ENCODE results near the gene CLASRP. TPM values are rescaled to one million over a fixed set of nuclear protein-coding genes. Genes with fewer than 3 reads are reported as not detected.

Gene CLASRP
- total and polyA plus RNA-seq, 2 of the 8 experiments (the other 6 are each of a cell fraction or from before 2014, with no cell fraction given) = 22.3 to 71.7 TPM

DNA sequence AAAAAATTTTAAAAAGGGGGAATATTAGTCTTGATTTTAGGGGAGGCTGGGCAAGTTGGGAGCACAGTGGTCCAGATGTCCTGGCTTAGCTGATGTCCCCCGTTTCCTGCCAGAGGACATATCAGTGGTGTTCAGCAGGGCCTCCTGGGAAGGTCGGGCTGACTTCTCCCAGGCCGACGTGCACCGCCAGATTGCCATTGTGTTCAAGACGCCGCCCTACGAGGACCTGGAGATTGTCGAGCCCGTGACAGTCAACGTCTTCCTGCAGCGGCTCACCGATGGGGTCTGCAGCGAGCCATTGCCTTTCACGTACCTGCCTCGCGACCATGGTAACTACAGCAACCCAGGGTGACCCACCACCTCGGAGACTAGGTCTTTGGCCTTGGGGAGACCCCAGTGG is 6.4 kb upstream of the CLASRP start:
- no peak overlapping the region for H3K4ac ChIP-seq (replicated peaks; ENCODE audit: insufficient read length, low read depth, low read length)
- H2BK20ac ChIP-seq (ENCODE audit: low read length) = no peak overlapping the region
- no peak for FAIRE-seq
- H3K4me1 ChIP-seq (replicated peaks in 1 of 4; ENCODE audit: control insufficient read depth in 3 of 4, insufficient read depth in 4 of 4, low read length in 3 of 4) = no peaks in the 10 kb centered on the region
- POLR2A ChIA-PET (ENCODE audit: partially characterized antibody) = interaction anchor here (1.6 kb wide), 1 partner anchor 19 kb away, joined by 3 read pairs; no protein-coding TSS in a partner anchor
- no peaks in the 10 kb centered on the region for H3K23me2 ChIP-seq (ENCODE audit: low read depth, low read length)
- H3K27me3 ChIP-seq (replicated peaks in 1 of 4; ENCODE audit: control insufficient read depth in 3 of 4, extremely low read depth in 1 of 4, insufficient read depth in 3 of 4, low read length in 3 of 4) = no peaks in the 10 kb centered on the region
- no peak overlapping the region for H3K23ac ChIP-seq (ENCODE audit: insufficient read length)
- H4K8ac ChIP-seq (ENCODE audit: extremely low read depth, insufficient read depth, low read length) = no peak overlapping the region
- no peak overlapping the region for H3K27ac ChIP-seq (ENCODE audit: low read depth, low read length)
- no peaks in the 10 kb centered on the region for H3K9me3 ChIP-seq (ENCODE audit: insufficient read depth in 2 of 2, low read depth in 1 of 2, low read length in 1 of 2)
- no peak overlapping the region for H3K4me2 ChIP-seq (ENCODE audit: insufficient read depth in 1 of 2, low read depth in 2 of 2, low read length in 2 of 2)
- H3K56ac ChIP-seq (replicated peaks; ENCODE audit: insufficient read length, low read depth, low read length) = no peak overlapping the region
- H2AK5ac ChIP-seq (ENCODE audit: low read depth, low read length) = no peak overlapping the region
- no peak overlapping the region for H3K14ac ChIP-seq (ENCODE audit: insufficient read length)
- no peak overlapping the region for H2AFZ ChIP-seq (ENCODE audit: low read length)
- no peak overlapping the region for H2BK120ac ChIP-seq (replicated peaks; ENCODE audit: low read depth, low read length)
- no peak overlapping the region for H3K9ac ChIP-seq (replicated peaks in 1 of 4; ENCODE audit: extremely low read depth in 1 of 4, low read depth in 3 of 4, low read length in 3 of 4)
- H3K36me3 ChIP-seq (ENCODE audit: control insufficient read depth in 2 of 4, insufficient read depth in 4 of 4, low read length in 3 of 4) = peaks cover 0 to 11% (median 2%) of the 10 kb centered on the region in 4 experiments; a peak in 3 of 8 replicates
- no peak overlapping the region for H4K91ac ChIP-seq (replicated peaks; ENCODE audit: insufficient read length, low read length)
- no peaks in the 10 kb centered on the region for H3K79me2 ChIP-seq (ENCODE audit: control insufficient read depth in 1 of 2, insufficient read depth in 2 of 2, low read length in 2 of 2)
- no peak overlapping the region for H3K4me3 ChIP-seq (ENCODE audit: extremely low read depth in 1 of 4, insufficient read depth in 2 of 4, low read depth in 3 of 4, low read length in 4 of 4)
- no peak overlapping the region for H4K5ac ChIP-seq (ENCODE audit: insufficient read length, low read depth, low read length)
- WGBS, 2 experiments (ENCODE audit: extremely low coverage in 1 of 2, insufficient coverage in 1 of 2, insufficient read length in 1 of 2, insufficient replicate concordance in 2 of 2, low coverage in 1 of 2, low lambda C conversion rate in 2 of 2, missing lambda C conversion rate in 1 of 2) = 93% methylated on average over 18 of the region's 18 CpGs; no CpG with 5 or more reads in 1 of the 2 experiments
- H2BK15ac ChIP-seq (ENCODE audit: low read length) = no peak overlapping the region
- no peak overlapping the region for H2BK12ac ChIP-seq (ENCODE audit: low read depth, low read length)
- DNase-seq (ENCODE audit: low read depth in 1 of 2, low spot score in 2 of 2) = no peak
- H2BK5ac ChIP-seq (ENCODE audit: low read depth, low read length) = no peak overlapping the region
- no peaks in the 10 kb centered on the region for H4K20me1 ChIP-seq (replicated peaks in 1 of 2; ENCODE audit: control insufficient read depth in 1 of 2, insufficient read depth in 2 of 2, low read length in 2 of 2)
- H3K18ac ChIP-seq (ENCODE audit: extremely low read depth, low read length) = no peak overlapping the region
- no peaks in the 10 kb centered on the region for H3K79me1 ChIP-seq (ENCODE audit: low read depth, low read length)
- CTCF ChIA-PET (ENCODE audit: partially characterized antibody) = interaction anchor here (1.1 to 1.6 kb wide), 4 partner anchors 18 to 116 kb away, joined by 3 to 5 read pairs (median 4); no protein-coding TSS in a partner anchor
- TF ChIP-seq NANOG (IDR thresholded peaks at IDR 0.05; ENCODE audit: insufficient read depth, low read depth, low read length, poor library complexity, severe bottlenecking) (no peak), POLR2AphosphoS5 (IDR thresholded peaks at IDR 0.05; ENCODE audit: low read depth, low read length) (no peak)

Data from H1 (cell line).